HG03432 (cell line): ENCODE data around the gene RPS6KA2.

Experiments used
- ATAC-seq: cut with Tn5 transposase; IDR thresholded peaks from one replicate; pipeline ENCODE4 v1.9.1; 2021; ENCODE audit warnings: mild to moderate bottlenecking, moderate library complexity; ENCODE audit not compliant: unreplicated experiment

Gene RPS6KA2

GRCh38 chr6:166617359-166617758, 9.7 kb downstream of the RPS6KA2 start:
- no peak for ATAC-seq

GRCh38 chr6:166616261-166617238, 10.5 kb downstream of the RPS6KA2 start:
- no peak for ATAC-seq

GRCh38 chr6:166615059-166615770, 11.8 kb downstream of the RPS6KA2 start:
- ATAC-seq = no peak

- ATAC-seq = no peak
These were observed 12.5 kb downstream of the RPS6KA2 start for GRCh38 chr6:166614589-166614988.

- no peak for ATAC-seq
These were observed 12.9 kb downstream of the RPS6KA2 start for GRCh38 chr6:166614171-166614583.

GRCh38 chr6:166613027-166613426, 14.0 kb downstream of the RPS6KA2 start:
- ATAC-seq = no peak

GRCh38 chr6:166612471-166612881, 14.6 kb downstream of the RPS6KA2 start:
- no peak for ATAC-seq

GRCh38 chr6:166611631-166612030, 15.4 kb downstream of the RPS6KA2 start:
- ATAC-seq = no peak

GRCh38 chr6:166610069-166610468, 17.0 kb downstream of the RPS6KA2 start:
- ATAC-seq = no peak

GRCh38 chr6:166608774-166609173, 18.3 kb downstream of the RPS6KA2 start:
- no peak for ATAC-seq

GRCh38 chr6:166605752-166606151, 21.3 kb downstream of the RPS6KA2 start:
- no peak for ATAC-seq

GRCh38 chr6:166604911-166605310, 22.1 kb downstream of the RPS6KA2 start:
- no peak for ATAC-seq

- ATAC-seq = no peak
These were observed 22.7 kb downstream of the RPS6KA2 start for GRCh38 chr6:166604328-166604727.

- ATAC-seq = no peak
These were observed 23.9 kb downstream of the RPS6KA2 start for GRCh38 chr6:166603043-166603690.

GRCh38 chr6:166601956-166602355, 25.1 kb downstream of the RPS6KA2 start:
- ATAC-seq = no peak

- no peak for ATAC-seq
These were observed 26.1 kb downstream of the RPS6KA2 start for GRCh38 chr6:166600931-166601330.

GRCh38 chr6:166599205-166599604, 27.8 kb downstream of the RPS6KA2 start:
- no peak for ATAC-seq

- no peak for ATAC-seq
These were observed 28.5 kb downstream of the RPS6KA2 start for GRCh38 chr6:166598441-166599138.

- ATAC-seq = no peak
These were observed 29.2 kb downstream of the RPS6KA2 start for GRCh38 chr6:166597711-166598440.
